ENCODE data around the gene TBCD. TPM values are rescaled to one million over a fixed set of nuclear protein-coding genes. Genes with fewer than 3 reads are reported as not detected.

Gene TBCD
- total and polyA plus RNA-seq, 9 of the 15 experiments (the other 6 are each of a cell fraction or from before 2014, with no cell fraction given): 8.9 to 98.5 (median 28.0) TPM

- peaks cover 75% of the 10 kb centered on the region for H3K36me3 ChIP-seq (ENCODE audit: control insufficient read depth, insufficient read depth, low read length)
- TF ChIP-seq KAT2B (IDR thresholded peaks at IDR 0.05; ENCODE audit: low read depth, low read length) (no peak), POLR2G (IDR thresholded peaks at IDR 0.05; ENCODE audit: low read depth, low read length) (0 out of 2 replicates have a peak, but pooled peaks have one; percentile 24)
- no TSS peak for BruUV-seq (replicated peaks)
- no peaks in the 10 kb centered on the region for H3K27me3 ChIP-seq (ENCODE audit: control insufficient read depth in 2 of 2, insufficient read depth in 2 of 2, low read length in 2 of 2)
- no peak overlapping the region for H3K27ac ChIP-seq (ENCODE audit: extremely low read depth, low read depth, low read length)
- CTCF ChIA-PET (ENCODE audit: low intra/inter-chr PET ratio): no interaction called here
- no peak overlapping the region for H3K4me3 ChIP-seq
- DNase-seq (ENCODE audit: extremely low read depth in 1 of 4, low spot score in 3 of 4) (no peak), ATAC-seq (no peak), FAIRE-seq (no peak)
- intact Hi-C loops (cut with micrococcal nuclease): no loop called here
- H2AFZ ChIP-seq (ENCODE audit: low read depth, low read length): no peak overlapping the region
- H3K9ac ChIP-seq (ENCODE audit: insufficient read depth in 1 of 2, low read depth in 2 of 2, low read length in 2 of 2): no peak overlapping the region
- peaks cover 0 to 3% of the 10 kb centered on the region in 2 experiments; a peak in 1 of 5 replicates for H3K4me1 ChIP-seq (replicated peaks in 1 of 2; ENCODE audit: control insufficient read depth in 2 of 2, insufficient read depth in 2 of 2, low read length in 2 of 2)
- in situ Hi-C loops (cut with MboI): no loop called here
- H3K79me2 ChIP-seq (ENCODE audit: control insufficient read depth, insufficient read depth, low read length): no peaks in the 10 kb centered on the region
- H3K9me3 ChIP-seq (replicated peaks; ENCODE audit: control insufficient read depth, insufficient read depth, low read depth, low read length): peaks cover 2% of the 10 kb centered on the region; the same call in 1 of the 2 replicates
- WGBS (ENCODE audit: insufficient coverage, low coverage, missing lambda C conversion rate): 99% methylated on average over 15 of the region's 20 CpGs
- no peaks in the 10 kb centered on the region for H3K9me1 ChIP-seq (ENCODE audit: control insufficient read depth, insufficient read depth, low read length)
- H3K4me2 ChIP-seq (ENCODE audit: insufficient read depth, low read length): no peak overlapping the region
- H4K20me1 ChIP-seq (replicated peaks; ENCODE audit: control insufficient read depth, insufficient read depth, low read length): no peaks in the 10 kb centered on the region
- POLR2A ChIA-PET: interaction anchor here (0.6 kb wide), 1 partner anchor 67 kb away, joined by 3 read pairs; no protein-coding TSS in a partner anchor
Measured at GRCh38 chr17:82814834-82815233, 63.0 kb downstream of the TBCD start.

DNA sequence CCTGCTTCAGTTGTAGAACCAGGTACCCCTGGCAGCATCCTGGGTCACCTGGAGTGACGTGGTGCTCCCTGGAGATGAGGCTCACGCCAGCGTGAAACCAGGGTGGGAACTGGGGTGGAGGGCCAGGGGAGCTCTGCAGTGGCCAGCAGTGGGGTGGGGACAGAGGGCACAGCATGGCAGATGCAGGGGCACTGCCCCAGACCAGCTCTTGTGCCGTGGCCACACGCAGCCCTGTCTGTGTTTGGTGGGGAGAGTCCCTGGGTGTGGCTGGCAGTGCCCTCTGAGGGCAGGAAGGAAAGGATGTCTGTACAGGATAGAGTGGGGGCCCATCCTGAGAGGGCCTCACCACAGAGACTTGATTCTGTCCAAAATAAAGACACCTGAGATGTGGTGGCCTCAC lies 63.5 kb downstream of the TBCD start:
- no peak overlapping the region for H3K4me2 ChIP-seq (ENCODE audit: insufficient read depth, low read length)
- no peak for FAIRE-seq
- no peak overlapping the region for H3K4me3 ChIP-seq
- no peaks in the 10 kb centered on the region for H3K27me3 ChIP-seq (ENCODE audit: control insufficient read depth in 2 of 2, insufficient read depth in 2 of 2, low read length in 2 of 2)
- no peak overlapping the region for H3K9ac ChIP-seq (ENCODE audit: insufficient read depth in 1 of 2, low read depth in 2 of 2, low read length in 2 of 2)
- no peak for ATAC-seq
- H3K9me1 ChIP-seq (ENCODE audit: control insufficient read depth, insufficient read depth, low read length): no peaks in the 10 kb centered on the region
- CTCF ChIA-PET (ENCODE audit: low intra/inter-chr PET ratio): no interaction called here
- H3K9me3 ChIP-seq (replicated peaks; ENCODE audit: control insufficient read depth, insufficient read depth, low read depth, low read length): peaks cover 5% of the 10 kb centered on the region
- no peak overlapping the region for H3K27ac ChIP-seq (ENCODE audit: extremely low read depth, low read depth, low read length)
- intact Hi-C loops (cut with micrococcal nuclease): no loop called here
- no peak overlapping the region for H2AFZ ChIP-seq (ENCODE audit: low read depth, low read length)
- peaks cover 71% of the 10 kb centered on the region for H3K36me3 ChIP-seq (ENCODE audit: control insufficient read depth, insufficient read depth, low read length)
- TF ChIP-seq, protein P1, sequence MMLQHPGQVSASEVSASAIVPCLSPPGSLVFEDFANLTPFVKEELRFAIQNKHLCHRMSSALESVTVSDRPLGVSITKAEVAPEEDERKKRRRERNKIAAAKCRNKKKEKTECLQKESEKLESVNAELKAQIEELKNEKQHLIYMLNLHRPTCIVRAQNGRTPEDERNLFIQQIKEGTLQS (IDR thresholded peaks at IDR 0.05): no peak
- TF ChIP-seq, protein P1 (CRISPR knock-in tag; conservative IDR thresholded peaks at IDR 0.05): no peak
- no peak for TF ChIP-seq ETV5 (CRISPR knock-in tag; IDR thresholded peaks at IDR 0.05; ENCODE audit: low read depth)
- no peak for TF ChIP-seq MITF (IDR thresholded peaks at IDR 0.05)
- no peak for TF ChIP-seq RUNX1 (IDR thresholded peaks at IDR 0.05; ENCODE audit: low read depth)
- no peak for TF ChIP-seq ADNP (tag; IDR thresholded peaks at IDR 0.05)
- no peak for TF ChIP-seq FOSL1 (tag; conservative IDR thresholded peaks at IDR 0.05)
- no TSS peak for BruUV-seq (replicated peaks)
- WGBS (ENCODE audit: insufficient coverage, low coverage, missing lambda C conversion rate): 97% methylated on average over 4 of the region's 5 CpGs
- POLR2A ChIA-PET: interaction anchor here (0.7 kb wide), 1 partner anchor 1355 kb away, joined by 3 read pairs; no protein-coding TSS in a partner anchor
- DNase-seq (ENCODE audit: extremely low read depth in 1 of 4, low spot score in 3 of 4): no peak
- no peaks in the 10 kb centered on the region for H3K79me2 ChIP-seq (ENCODE audit: control insufficient read depth, insufficient read depth, low read length)
- no peaks in the 10 kb centered on the region for H4K20me1 ChIP-seq (replicated peaks; ENCODE audit: control insufficient read depth, insufficient read depth, low read length)
- H3K4me1 ChIP-seq (replicated peaks in 1 of 2; ENCODE audit: control insufficient read depth in 2 of 2, insufficient read depth in 2 of 2, low read length in 2 of 2): peaks cover 0 to 3% of the 10 kb centered on the region in 2 experiments; a peak in 1 of 5 replicates
- in situ Hi-C loops (cut with MboI): no loop called here
